Nephron (organoid): ENCODE data around the gene CADM4.

Experiments used
- H3K27ac Mint-ChIP-seq, 3 experiments: 2 replicates each; pipeline ENCODE4 v1.8.0; 2020; ENCODE audit warnings: mixed read lengths in 3 of 3, mild to moderate bottlenecking in 2 of 3, moderate library complexity in 1 of 3
- H3K27me3 Mint-ChIP-seq: 2 replicates; pipeline ENCODE4 v1.8.0; 2021; ENCODE audit warnings: low read depth, mild to moderate bottlenecking, moderate library complexity, mixed read lengths
- H3K36me3 Mint-ChIP-seq: 2 replicates; pipeline ENCODE4 v1.8.0; 2020; ENCODE audit warnings: low read depth, mixed read lengths
- H3K4me1 Mint-ChIP-seq: 2 replicates; pipeline ENCODE4 v1.8.0; 2020; ENCODE audit warnings: mixed read lengths
- H3K4me3 Mint-ChIP-seq, 3 experiments: 2 replicates each; pipeline ENCODE4 v1.8.0; 2020; ENCODE audit warnings: mild to moderate bottlenecking in 3 of 3, mixed read lengths in 3 of 3, moderate library complexity in 2 of 3
- H3K9me3 Mint-ChIP-seq: 2 replicates; pipeline ENCODE4 v1.8.0; 2020; ENCODE audit warnings: mixed read lengths
- CTCF ChIP-seq, 3 experiments: fragments of 200-600 bp; sonication (generic); IDR thresholded peaks; one replicate each; pipeline ENCODE4 v1.5.0; 2021; ENCODE audit warnings: antibody characterized with exemption in 3 of 3; ENCODE audit not compliant: unreplicated experiment in 3 of 3

The CADM4 gene

DNA sequence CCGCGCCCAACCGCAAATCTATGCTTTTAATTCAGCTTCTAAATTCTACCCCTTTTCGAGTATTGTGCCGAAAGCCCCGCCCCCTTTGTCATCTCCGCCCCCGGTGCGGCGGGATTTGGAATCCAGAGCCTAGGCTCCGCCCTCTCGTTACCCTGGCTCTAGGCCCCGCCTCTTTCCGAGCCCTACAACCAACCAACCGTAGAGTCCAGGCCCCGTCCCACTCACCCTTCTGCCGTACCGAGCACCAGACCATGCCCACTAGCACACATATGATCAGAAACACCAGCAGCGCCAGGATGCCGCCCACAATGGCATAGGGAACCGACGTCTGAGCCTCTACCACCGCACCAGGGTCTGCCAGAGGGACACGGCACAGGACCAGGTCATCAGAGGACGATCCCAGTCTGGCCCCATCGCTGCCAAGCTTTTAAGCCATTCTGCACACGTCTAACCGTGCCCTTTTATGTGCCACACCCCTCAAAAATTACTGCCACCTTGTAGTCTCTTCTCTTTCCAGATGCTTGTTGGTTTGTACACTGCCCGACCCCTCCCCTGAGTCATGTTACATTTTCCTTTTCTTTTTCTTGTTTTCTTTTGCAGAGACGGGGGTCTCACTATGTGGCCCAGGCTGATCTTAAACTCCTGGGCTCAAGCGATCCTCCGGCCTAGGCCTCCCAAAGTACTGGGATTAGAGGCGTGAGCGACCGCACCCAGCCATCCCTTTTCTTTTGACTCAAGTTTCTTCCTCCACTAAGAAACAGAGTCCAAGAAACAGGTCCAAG lies 15.6 kb downstream of the CADM4 start:
- no peak for TF ChIP-seq CTCF (IDR thresholded peaks at IDR 0.05; ENCODE audit: unreplicated experiment in 3 of 3)
- Mint-ChIP-seq H3K27me3 (no peaks in the 10 kb centered on the region), H3K27ac (peak overlapping the region; percentile 13 to 73 (median 42)), H3K4me1 (peaks cover 17% of the 10 kb centered on the region), H3K4me3 (peak overlapping the region in 1 of 3 experiments; percentile 9), H3K9me3 (no peaks in the 10 kb centered on the region), H3K36me3 (peaks cover 41% of the 10 kb centered on the region)

DNA sequence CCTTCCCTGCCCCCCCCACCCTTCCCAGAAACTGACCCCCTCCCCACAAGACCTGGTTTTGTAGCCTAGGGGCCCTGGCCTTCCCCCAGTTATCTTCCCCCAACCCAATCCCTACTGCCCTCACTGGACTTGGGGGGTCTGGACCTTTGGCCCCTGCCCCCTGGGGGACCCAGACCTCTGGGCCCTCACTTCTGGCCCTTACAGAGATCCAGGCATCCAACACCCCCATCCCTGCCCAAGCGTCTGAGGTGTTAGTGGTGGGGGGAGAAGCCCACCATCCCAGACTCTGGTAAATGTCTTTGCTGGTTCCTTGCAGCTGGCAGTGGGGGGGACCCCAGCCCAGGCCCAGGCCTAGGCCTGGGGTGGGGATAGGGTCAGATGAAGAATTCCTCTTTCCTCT lies 16.7 kb downstream of the CADM4 start:
- Mint-ChIP-seq H3K4me1 (peaks cover 22% of the 10 kb centered on the region), H3K9me3 (no peaks in the 10 kb centered on the region), H3K27me3 (no peaks in the 10 kb centered on the region), H3K4me3 (no peak overlapping the region), H3K36me3 (peaks cover 38% of the 10 kb centered on the region), H3K27ac (peak overlapping the region in 2 of 3 experiments; percentile 13 to 73)
- TF ChIP-seq CTCF (IDR thresholded peaks at IDR 0.05; ENCODE audit: unreplicated experiment in 3 of 3): no peak

GRCh38 chr19:43622070-43622469 lies 17.6 kb downstream of the CADM4 start:
- peaks cover 30% of the 10 kb centered on the region for H3K36me3 Mint-ChIP-seq
- H3K27ac Mint-ChIP-seq: peak overlapping the region in 2 of 3 experiments; percentile 6 to 67
- H3K4me3 Mint-ChIP-seq: no peak overlapping the region
- no peaks in the 10 kb centered on the region for H3K9me3 Mint-ChIP-seq
- H3K27me3 Mint-ChIP-seq: no peaks in the 10 kb centered on the region
- TF ChIP-seq CTCF (IDR thresholded peaks at IDR 0.05; ENCODE audit: unreplicated experiment in 3 of 3): no peak
- peaks cover 22% of the 10 kb centered on the region for H3K4me1 Mint-ChIP-seq

DNA sequence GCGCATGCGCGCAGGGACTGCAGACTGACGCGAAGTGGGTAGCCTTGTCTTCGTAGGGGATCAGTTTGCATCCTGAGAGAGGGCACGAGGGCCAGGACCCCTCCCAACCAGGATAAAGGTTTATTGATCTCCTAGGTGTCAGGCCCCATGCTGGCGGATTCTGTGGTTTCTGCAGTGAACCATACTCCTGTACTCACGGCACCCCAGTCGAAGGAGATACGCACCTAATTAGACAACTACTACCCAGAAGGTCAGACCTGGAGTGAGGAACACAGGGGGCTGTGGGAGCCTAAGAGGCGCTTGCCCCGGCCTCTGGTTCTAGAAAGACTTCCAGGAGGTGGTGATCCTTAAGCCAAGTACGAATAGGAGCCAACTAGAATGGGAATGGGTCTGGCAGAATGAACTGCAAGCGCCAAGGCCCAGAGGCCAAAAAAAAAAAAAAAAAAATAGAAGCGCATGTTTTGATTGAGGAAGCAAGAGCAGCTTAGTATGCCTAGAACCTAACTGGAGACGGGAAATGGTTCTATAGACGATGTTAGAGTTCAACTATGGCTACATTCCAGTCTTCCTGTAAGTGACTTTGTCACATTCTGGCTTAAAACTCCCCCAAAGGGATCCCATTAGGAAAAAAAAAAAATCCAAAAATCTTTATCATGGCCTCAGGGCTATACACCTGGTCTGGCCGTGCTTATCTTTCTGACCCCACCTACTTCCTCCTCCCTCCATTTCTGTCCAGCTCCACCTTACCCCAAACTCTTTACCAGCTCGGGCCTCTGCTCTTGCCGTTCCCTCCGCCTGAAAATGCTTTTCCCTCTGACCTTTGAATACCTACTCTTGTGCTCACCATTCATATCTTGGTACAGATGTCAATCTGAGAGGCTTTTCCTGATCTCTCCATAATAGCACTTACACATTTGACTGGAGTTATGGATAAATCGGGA lies 19.3 kb downstream of the CADM4 start:
- H3K9me3 Mint-ChIP-seq: no peaks in the 10 kb centered on the region
- peaks cover 22% of the 10 kb centered on the region for H3K4me1 Mint-ChIP-seq
- no peaks in the 10 kb centered on the region for H3K27me3 Mint-ChIP-seq
- peaks cover 20% of the 10 kb centered on the region for H3K36me3 Mint-ChIP-seq
- peak overlapping the region; percentile 99 to 100 (median 99) for H3K27ac Mint-ChIP-seq
- no peak for TF ChIP-seq CTCF (IDR thresholded peaks at IDR 0.05; ENCODE audit: unreplicated experiment in 3 of 3)
- peak overlapping the region; percentile 94 to 98 (median 97) for H3K4me3 Mint-ChIP-seq

GRCh38 chr19:43619262-43620060 lies 20.2 kb downstream of the CADM4 start, which contains the start of gene ZNF428:
Gene ZNF428 (minus strand): TSS chr19:43619629. CDS start chr19:43614304, 5,325 bp downstream.
- Mint-ChIP-seq H3K27ac (peak within 1 kb of the TSS; percentile 99 to 100 (median 99)), H3K27me3 (no peaks in the 10 kb centered on the region), H3K4me1 (peaks cover 22% of the 10 kb centered on the region), H3K4me3 (peak within 1 kb of the TSS; percentile 94 to 98 (median 97)), H3K9me3 (no peaks in the 10 kb centered on the region), H3K36me3 (peaks cover 23% of the 10 kb centered on the region)
- TF ChIP-seq CTCF (IDR thresholded peaks at IDR 0.05; ENCODE audit: unreplicated experiment in 3 of 3): no peak
